ENCODE measurements around the gene VIPR2.
"Not testable (repeated sequence)": the region's sequence is repeated elsewhere in the genome, so short reads cannot be mapped to it uniquely, and the experiment has no call there.

The VIPR2 gene

DNA sequence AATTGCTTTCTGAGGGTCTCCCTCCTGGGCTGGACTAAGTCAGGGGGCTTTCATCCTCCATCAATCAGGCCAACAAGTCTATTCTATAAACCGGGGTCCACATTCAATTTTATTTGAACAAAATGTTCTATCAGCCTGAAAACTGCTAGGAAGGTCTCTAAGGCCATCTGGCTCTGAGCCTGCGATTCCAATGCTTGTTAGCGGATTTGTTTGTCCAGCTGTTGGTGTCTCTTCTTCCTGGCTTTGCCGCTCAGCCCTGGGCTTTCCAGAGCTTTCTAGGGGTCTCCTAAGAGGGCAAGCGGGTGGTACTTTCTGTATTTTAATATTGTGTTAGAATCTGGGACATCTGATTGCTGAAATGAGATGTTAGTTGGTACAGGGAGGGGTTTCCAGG lies 136.7 kb downstream of the VIPR2 start:
- no peak for DNase-seq (ENCODE audit: low read depth)
- H3K4me3 ChIP-seq (ENCODE audit: low read depth, low read length), result no peak overlapping the region

DNA sequence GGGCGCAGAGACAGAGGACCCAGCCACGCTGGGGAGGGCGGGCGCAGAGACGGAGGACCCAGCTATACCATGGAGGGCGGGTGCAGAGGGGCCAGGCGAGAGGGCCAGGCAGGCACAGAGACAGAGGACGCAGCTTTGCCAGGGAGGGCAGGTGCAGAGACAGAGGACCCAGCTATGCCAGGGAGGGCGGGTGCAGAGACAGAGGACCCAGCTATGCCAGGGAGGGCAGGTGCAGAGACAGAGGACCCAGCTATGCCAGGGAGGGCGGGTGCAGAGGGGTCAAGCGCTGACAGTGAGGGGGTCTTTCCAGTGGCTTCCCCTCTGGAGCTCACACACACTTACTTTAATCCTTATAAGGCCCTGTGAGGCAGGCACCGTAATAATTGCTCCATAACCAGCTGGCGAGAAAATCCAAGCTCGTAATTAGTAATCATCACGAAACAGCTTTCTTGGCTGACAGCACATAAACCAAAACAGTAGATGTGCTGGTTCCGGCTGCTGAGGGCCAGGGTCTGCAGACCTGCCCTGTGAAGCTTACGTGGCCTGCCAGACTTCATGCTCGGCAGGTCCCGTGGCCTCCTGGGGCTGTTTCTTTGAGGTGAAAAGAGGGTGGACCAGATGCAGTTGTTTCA lies 137.2 kb downstream of the VIPR2 start:
- no peak overlapping the region for H3K4me3 ChIP-seq (ENCODE audit: low read depth, low read length)
- DNase-seq (ENCODE audit: low read depth), result no peak

DNA sequence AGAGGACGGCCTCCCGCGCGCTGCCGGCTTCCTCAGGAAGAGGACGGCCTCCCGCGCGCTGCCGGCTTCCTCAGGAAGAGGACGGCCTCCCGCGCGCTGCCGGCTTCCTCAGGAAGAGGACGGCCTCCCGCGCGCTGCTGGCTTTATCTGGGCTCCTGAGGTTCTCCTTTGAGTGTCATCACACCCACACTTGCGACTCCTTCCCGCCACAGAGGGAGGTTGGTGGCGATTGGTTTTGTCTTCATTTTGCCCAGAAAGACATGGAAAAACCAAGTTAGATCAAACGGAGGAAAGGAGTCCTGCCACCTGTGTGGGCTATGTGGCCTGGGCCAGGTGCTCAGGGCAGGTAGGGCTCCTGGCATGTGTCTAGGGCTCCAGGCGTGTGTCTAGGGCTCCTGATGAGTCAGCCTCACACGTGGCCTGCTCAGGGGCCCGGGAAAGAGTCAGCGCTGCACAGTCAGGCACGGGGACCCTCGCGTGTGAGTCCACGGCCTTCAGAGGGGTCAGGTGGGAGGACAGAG lies 138.0 kb downstream of the VIPR2 start:
- no peak overlapping the region for H3K4me3 ChIP-seq (ENCODE audit: low read depth, low read length)
- DNase-seq (ENCODE audit: low read depth), result no peak

DNA sequence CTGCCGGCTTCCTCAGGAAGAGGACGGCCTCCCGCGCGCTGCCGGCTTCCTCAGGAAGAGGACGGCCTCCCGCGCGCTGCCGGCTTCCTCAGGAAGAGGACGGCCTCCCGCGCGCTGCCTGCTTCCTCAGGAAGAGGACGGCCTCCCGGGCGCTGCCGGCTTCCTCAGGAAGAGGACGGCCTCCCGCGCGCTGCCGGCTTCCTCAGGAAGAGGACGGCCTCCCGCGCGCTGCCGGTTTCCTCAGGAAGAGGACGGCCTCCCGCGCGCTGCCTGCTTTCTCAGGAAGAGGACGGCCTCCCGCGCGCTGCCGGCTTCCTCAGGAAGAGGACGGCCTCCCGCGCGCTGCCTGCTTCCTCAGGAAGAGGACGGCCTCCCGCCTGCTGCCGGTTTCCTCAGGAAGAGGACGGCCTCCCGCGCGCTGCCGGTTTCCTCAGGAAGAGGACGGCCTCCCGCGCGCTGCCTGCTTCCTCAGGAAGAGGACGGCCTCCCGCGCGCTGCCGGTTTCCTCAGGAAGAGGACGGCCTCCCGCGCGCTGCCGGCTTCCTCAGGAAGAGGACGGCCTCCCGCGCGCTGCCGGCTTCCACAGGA lies 138.6 kb downstream of the VIPR2 start:
- H3K4me3 ChIP-seq (ENCODE audit: low read depth, low read length); DNase-seq (ENCODE audit: low read depth): not testable (repeated sequence)

DNA sequence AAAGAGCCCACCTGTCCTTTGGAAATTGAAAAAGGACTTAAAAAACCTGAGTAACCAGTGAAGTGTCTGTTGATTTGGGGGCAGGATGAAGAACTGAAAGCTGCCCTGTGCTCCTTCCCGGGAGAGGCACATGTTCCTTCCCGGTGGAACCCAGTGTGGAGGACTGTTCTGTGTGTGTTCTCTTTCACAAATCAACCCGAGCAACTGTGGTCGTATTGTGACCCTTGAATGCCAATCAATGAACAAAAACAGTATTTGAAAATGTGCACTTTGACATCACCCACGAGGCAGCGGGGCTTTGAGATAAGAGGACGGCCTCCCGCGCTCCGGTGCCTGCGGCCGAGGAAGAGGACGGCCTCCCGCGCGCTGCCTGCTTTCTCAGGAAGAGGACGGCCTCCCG lies 139.0 kb downstream of the VIPR2 start:
- H3K4me3 ChIP-seq (ENCODE audit: low read depth, low read length), result no peak overlapping the region
- no peak for DNase-seq (ENCODE audit: low read depth)

DNA sequence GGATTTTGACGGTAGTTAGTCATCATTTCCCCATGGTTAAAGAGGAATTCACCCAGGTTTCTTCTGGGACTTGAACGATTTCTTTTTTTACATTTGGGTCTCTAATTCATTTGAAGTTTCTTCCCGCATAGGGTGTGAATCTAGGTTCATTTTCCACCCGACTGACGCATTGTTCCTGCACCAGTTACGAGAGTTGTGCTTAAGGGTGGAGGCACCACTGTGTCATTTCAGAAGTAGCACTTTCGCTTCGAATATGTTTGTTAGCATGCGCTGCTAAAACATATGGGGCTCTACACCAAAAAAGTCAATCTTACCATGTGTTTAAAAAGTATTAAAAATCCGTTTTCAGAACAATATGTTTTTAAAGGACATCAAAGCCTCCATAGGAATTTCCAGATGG lies 140.3 kb downstream of the VIPR2 start:
- H3K4me3 ChIP-seq (ENCODE audit: low read depth, low read length), result no peak overlapping the region
- no peak for DNase-seq (ENCODE audit: low read depth)

DNA sequence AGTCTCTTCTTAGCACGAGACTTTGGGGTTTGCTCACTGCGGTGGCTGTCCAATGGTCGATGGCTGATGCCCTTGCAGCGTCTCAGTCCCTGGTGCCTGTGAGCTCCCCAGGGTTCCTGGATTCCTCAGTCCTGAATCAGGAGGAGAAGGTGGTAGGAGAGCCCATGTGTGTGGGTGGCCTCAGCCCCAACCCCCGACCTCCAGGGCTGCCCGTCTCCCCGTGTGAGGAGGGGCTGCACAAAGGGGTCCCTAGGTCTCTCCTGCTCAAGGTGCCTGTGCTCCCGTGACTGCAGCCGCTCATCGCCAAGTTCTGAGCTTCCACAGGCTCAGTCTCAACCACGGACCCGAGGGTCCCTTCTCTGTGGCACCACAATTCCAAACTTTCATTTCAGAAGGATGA lies 142.9 kb downstream of the VIPR2 start:
- H3K4me3 ChIP-seq (ENCODE audit: low read depth, low read length), result no peak overlapping the region
- DNase-seq (ENCODE audit: low read depth), result no peak

DNA sequence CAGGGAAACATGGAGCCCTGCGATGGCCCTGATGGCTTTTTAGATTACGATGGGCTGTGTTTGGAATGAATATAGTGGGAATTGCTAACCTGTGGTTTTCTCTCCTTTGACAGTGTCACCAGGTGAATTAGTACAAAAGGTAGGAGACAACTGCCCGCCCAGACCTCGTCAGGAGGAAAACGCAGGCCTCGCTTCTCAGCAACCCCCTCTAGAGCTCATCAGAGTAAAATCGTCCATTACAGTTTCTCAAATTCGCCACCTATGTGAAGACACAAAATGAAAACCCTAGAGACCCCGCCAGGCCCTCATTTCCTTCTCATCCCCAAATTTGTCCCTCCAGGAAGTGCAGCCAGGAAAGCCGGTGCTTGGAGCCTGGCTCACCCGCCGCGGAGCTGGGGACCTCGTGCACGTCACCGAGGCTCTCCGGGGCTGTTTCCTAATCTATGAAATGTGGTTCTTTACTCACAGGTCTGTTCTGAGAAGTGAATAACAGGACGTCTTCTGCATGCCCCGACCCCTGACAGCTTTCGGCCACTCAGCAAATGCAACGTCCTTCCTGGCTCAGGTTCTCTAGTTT lies 143.7 kb downstream of the VIPR2 start:
- no peak for DNase-seq (ENCODE audit: low read depth)
- no peak overlapping the region for H3K4me3 ChIP-seq (ENCODE audit: low read depth, low read length)

DNA sequence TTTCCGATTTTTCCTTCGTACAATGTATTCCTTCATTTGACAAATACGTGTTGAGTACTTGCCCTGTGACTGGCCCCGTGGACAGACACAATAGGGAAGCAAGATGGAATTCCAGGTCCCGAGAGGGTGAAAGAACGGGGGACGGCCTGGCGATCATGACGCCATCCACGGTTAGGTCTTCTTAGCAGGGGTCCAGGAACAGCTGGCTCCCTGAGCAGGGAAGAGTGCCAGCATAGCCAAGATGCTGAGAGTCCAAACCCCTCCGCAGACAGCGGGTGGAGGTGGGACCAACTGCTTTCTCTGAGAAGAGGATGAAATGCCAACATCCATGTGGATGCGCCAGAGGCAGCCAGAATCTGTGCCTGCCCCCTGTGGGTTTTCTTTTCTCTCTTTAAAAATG lies 144.6 kb downstream of the VIPR2 start:
- no peak overlapping the region for H3K4me3 ChIP-seq (ENCODE audit: low read depth, low read length)
- no peak for DNase-seq (ENCODE audit: low read depth)

DNA sequence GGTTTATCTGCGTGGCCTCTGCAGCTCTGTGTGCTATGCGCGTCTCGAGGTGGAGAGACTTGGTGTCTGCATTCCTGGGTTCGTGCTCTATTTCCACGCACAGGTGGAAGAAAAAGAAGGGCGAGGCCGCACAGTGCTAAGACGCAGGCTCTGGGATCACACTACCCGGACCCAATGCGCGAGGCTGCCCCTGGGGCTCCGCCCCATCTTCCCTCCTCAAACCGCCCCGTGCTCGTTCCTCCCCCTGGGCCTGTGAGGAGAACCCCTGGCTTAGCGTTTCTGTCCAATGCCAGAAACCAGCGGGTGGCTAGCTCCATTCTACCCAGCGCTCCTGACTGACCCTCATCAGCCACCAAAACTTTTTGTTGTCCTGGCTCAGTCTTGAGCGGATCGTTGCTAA lies 145.2 kb downstream of the VIPR2 start:
- no peak overlapping the region for H3K4me3 ChIP-seq (ENCODE audit: low read depth, low read length)
- DNase-seq (ENCODE audit: low read depth), result no peak

DNA sequence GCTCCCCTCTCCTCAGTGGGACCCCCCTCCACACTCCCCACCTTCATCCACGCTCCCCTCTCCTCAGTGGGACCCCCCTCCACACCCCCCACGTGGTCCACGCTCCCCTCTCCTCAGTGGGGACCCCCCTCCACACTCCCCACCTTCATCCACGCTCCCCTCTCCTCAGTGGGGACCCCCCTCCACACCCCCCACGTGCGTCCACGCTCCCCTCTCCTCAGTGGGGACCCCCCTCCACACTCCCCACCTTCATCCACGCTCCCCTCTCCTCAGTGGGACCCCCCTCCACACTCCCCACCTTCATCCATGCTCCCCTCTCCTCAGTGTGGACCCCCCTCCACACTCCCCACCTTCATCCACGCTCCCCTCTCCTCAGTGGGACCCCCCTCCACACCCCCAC lies 146.4 kb downstream of the VIPR2 start:
- not testable (repeated sequence) for DNase-seq (ENCODE audit: low read depth); H3K4me3 ChIP-seq (ENCODE audit: low read depth, low read length)

DNA sequence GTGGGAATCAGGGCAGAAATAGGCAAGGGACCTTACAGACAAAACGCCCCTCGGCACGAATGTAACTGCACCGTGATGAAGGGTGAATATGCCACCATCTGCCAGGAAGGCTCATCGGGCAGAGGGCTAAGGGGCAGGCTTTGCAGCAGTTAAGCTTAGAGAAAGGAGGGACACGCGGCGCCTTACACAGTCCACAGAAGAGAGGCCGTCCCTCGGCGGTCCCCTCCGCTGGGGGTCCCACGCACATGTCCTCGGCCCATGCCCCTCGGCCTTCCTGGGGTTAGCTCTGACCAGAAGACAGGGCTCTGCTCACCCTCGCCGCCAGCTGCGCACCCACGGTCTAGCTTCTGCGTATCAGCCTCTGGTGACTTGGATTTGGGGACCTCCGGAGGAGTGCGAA lies 147.2 kb downstream of the VIPR2 start:
- no peak for DNase-seq (ENCODE audit: low read depth)
- no peak overlapping the region for H3K4me3 ChIP-seq (ENCODE audit: low read depth, low read length)

DNA sequence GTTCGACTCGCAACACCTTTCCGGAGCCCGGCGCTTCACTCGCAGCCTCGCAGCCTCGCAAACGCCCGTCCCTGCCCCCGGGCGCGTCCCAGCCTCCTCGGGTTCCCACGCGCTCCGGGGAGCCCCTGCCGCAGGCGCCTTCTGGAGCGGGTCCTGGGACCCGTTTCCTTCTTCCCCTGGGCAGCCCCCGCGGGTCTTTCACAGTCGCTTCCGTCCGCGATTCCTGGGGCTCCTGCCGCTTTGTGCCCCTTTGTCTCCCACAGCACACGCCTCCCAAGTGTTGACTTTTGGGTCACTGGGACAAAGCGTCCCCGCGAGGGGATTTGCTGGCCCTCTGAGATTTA lies 147.6 kb downstream of the VIPR2 start:
- H3K4me3 ChIP-seq (ENCODE audit: low read depth, low read length), result no peak overlapping the region
- no peak for DNase-seq (ENCODE audit: low read depth)

DNA sequence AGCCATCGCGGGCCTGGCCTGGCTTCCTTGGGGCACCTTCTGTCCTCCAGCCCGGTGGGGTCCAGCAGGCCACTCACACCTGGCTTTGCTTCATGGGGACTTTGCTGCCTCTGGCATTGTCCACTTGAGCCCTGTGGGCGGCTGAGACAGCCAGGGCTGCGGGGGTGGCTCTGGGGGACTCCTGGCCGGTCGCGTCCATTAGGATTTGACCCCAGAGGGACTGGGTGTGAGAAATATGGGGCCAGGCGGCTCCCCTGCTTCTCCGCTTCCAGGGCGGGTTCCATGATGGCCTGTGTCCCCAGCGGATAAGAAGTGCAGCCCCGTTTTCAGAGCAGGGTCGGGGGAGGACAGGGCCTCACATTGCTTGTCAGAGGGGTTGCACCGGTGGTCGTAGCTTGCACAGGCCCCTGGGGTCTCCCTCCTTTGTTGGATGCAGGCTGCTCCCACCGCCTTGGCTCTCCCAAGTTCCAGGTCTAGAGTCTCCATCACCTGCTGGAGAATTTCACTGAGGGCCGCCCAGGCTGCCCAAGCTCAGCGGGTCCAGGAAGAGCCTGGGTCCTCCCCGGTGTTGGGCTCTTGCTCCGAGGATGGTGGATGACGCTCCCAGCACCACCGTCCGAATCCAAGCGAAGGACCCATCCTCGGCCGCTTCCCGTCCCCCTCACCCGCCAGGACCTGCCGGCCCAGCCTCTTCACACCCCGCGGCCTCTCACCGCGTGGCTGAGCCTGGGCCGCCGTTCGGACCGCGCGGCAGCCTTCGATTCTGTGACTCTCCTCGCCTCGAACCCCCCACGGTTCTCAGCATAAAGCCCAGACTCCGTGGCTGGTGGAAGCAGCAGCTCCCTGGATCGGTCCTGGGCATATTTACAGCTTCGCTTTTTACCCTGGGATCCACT lies 148.2 kb downstream of the VIPR2 start:
- H3K4me3 ChIP-seq (ENCODE audit: low read depth, low read length), result no peak overlapping the region
- no peak for DNase-seq (ENCODE audit: low read depth)

DNA sequence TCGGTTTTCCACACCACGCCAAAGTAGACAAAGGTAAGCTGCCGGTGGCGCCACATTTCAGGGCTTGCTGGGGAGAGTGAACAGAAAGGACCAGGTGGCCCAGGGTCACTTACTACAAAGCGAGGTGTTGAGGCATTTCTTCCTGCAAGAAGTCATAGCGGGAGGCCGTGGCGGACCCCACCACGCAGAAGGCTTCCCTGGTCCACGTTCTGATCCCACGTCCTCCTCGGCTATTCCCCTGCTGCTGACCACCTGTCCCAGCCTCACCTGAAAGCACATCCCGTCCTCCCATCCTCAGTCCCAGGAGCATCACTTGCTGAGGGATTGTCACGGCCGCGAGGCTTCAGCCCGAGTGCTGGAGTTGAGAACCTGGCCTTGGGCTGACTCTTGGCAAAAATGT lies 149.2 kb downstream of the VIPR2 start:
- H3K4me3 ChIP-seq (ENCODE audit: low read depth, low read length), result no peak overlapping the region
- no peak for DNase-seq (ENCODE audit: low read depth)

DNA sequence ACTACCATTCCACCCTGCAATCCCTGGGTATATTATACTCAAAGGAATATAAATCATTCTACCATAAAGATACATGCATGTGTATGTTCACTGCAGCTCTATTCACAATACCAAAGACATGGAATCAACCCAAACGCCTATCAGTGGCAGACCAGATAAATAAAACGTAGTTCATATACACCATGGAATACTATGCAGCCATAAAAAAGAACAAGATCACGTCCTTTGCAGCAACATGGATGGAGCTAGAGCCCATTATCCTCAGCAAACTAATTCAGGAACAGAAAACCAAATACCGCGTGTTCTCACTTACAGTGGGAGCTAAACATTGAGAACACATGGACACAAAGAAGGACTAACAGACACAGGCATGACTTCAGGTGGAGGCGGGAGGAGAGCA lies 150.0 kb downstream of the VIPR2 start:
- H3K4me3 ChIP-seq (ENCODE audit: low read depth, low read length), result no peak overlapping the region
- no peak for DNase-seq (ENCODE audit: low read depth)

DNA sequence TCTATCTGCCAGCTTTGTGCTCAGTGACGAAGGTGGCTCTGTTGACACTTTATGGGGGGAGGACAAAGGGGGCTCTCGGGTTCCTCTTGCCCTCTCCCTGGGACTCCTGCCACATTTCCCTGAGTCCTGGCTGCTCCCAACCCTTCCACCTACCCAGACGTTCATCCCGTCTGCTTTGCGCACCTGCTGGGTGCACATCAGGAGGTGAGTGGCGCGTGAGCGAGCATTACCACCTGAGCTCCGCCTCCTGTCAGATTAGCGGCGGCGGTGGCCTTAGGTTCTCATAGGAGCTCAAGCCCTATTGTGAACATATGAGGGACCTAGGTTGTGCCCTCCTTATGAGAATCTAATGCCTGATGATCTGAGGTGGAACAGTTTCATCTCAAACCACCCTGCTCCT lies 151.1 kb downstream of the VIPR2 start:
- H3K4me3 ChIP-seq (ENCODE audit: low read depth, low read length), result no peak overlapping the region
- no peak for DNase-seq (ENCODE audit: low read depth)

DNA sequence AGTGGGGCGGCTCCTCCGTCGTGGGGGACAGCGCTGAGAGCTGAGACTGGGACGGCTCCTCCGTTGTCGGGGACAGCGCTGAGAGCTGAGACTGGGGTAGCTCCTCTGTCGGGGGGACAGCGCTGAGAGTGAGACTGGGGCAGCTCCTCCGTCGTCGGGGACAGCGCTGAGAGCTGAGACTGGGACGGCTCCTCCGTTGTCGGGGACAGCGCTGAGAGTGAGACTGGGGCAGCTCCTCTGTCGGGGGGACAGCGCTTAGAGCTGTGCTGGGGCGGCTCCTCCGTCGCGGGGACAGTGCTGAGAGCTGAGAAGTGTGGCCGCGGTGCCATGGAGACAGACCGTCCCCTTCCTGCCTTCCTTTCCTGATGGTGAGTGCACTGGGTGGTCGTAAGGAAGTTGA lies 151.9 kb downstream of the VIPR2 start:
- H3K4me3 ChIP-seq (ENCODE audit: low read depth, low read length), result no peak overlapping the region
- no peak for DNase-seq (ENCODE audit: low read depth)

DNA sequence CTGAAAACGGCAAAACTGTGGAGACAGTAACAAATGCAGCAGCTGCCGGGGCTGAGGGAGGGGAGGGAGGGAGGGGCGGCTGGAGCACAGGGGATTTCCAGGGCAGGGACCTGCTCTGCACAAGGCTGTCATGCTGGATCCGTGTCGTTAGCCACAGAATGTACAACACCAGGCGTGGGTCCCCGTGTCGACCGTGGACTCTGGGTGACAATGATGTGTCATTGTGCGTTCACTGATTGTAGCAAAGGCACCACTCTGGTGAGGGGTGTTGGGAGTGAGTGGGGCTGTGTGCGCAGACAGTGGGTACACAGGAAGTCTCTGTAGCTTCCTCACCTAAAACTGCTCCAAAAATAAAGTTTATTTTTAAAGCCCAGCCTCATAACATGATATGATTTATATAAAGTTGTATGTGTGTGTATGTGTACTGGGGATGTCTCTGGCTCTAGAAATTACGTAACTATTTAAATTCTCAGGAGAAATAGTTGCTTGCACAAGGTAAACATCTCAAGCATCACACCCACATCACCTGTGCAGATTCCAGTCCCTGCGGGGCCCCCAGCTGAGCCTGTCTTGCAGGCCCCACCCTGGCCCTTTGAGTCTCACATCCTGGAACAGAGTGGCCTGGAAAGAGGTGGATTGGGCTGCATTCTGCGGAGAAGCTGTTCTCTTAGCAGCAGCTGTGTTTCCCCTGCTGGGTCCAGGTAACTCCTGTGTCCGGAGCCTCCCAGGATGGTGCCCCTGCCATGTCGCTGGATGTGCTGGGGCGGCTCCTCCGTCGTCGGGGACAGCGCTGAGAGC lies 152.6 kb downstream of the VIPR2 start:
- no peak for DNase-seq (ENCODE audit: low read depth)
- no peak overlapping the region for H3K4me3 ChIP-seq (ENCODE audit: low read depth, low read length)

DNA sequence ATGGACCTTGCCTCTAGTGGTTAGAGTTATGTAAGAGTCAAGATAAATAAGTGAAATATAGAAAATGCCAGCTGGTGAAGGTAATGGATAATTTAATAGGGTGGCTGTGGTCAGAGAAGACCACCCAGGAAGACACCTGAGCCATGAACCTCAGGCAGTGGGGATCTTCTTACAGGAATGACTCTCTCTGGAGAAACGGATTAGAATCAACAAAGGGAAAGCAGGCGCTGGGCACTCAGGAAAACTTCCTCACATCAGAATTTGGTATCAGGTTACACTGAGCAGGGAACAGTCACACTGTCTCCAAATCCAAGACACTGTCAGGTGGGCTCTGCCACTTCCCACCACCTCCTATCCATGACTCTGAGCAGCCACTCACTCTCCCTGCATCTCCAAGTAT lies 155.7 kb downstream of the VIPR2 start:
- H3K4me3 ChIP-seq (ENCODE audit: low read depth, low read length), result no peak overlapping the region
- no peak for DNase-seq (ENCODE audit: low read depth)

All from skeletal muscle cell (primary cell).